Measurements from ENCODE around the gene LRP1B.

The LRP1B gene

GRCh38 chr2:141741652-141742051 lies 389.2 kb downstream of the LRP1B start:
- TF ChIP-seq CTCF (IDR thresholded peaks at IDR 0.05) (no peak), ZFX (IDR thresholded peaks at IDR 0.05; ENCODE audit: borderline replicate concordance) (no peak)
- no peak overlapping the region for H3K27ac ChIP-seq

- no peak overlapping the region for H3K27ac ChIP-seq
- TF ChIP-seq ZFX (IDR thresholded peaks at IDR 0.05; ENCODE audit: borderline replicate concordance): no peak
- TF ChIP-seq CTCF (IDR thresholded peaks at IDR 0.05): no peak
These were observed 393.1 kb downstream of the LRP1B start for GRCh38 chr2:141737492-141738255.

- TF ChIP-seq CTCF (IDR thresholded peaks at IDR 0.05) (no peak), ZFX (IDR thresholded peaks at IDR 0.05; ENCODE audit: borderline replicate concordance) (no peak)
- H3K27ac ChIP-seq: no peak overlapping the region
These were observed 394.4 kb downstream of the LRP1B start for GRCh38 chr2:141736466-141736865.

- TF ChIP-seq ZFX (IDR thresholded peaks at IDR 0.05; ENCODE audit: borderline replicate concordance) (no peak), CTCF (IDR thresholded peaks at IDR 0.05) (no peak)
- H3K27ac ChIP-seq: no peak overlapping the region
These were observed 401.9 kb downstream of the LRP1B start for GRCh38 chr2:141728886-141729285.

- no peak overlapping the region for H3K27ac ChIP-seq
- TF ChIP-seq CTCF (IDR thresholded peaks at IDR 0.05): no peak
- no peak for TF ChIP-seq ZFX (IDR thresholded peaks at IDR 0.05; ENCODE audit: borderline replicate concordance)
These were observed 402.7 kb downstream of the LRP1B start for GRCh38 chr2:141728142-141728541.

- TF ChIP-seq CTCF (IDR thresholded peaks at IDR 0.05): no peak
- no peak for TF ChIP-seq ZFX (IDR thresholded peaks at IDR 0.05; ENCODE audit: borderline replicate concordance)
- H3K27ac ChIP-seq: no peak overlapping the region
These were observed 406.4 kb downstream of the LRP1B start for GRCh38 chr2:141724426-141724825.

GRCh38 chr2:141723814-141724213 lies 407.0 kb downstream of the LRP1B start:
- no peak overlapping the region for H3K27ac ChIP-seq
- TF ChIP-seq ZFX (IDR thresholded peaks at IDR 0.05; ENCODE audit: borderline replicate concordance) (no peak), CTCF (IDR thresholded peaks at IDR 0.05) (no peak)
